Neural cell (in vitro differentiated cells): ENCODE data around the gene PAK5. TPM values are rescaled to one million over a fixed set of nuclear protein-coding genes. Genes with fewer than 3 reads are reported as not detected.

Experiments used
- H2AFZ ChIP-seq: fragments of 200-600, 300-800 bp; sonication (generic), shearing (Covaris generic); 2 replicates; pipeline ENCODE4 v1.6.0; 2014; ENCODE audit warnings: low read depth, mild to moderate bottlenecking, antibody characterized with exemption, low read length, moderate library complexity
- H3F3A ChIP-seq: fragments of 200-600 bp; shearing (Covaris generic); 2 replicates; pipeline ENCODE4 v1.6.1; 2016; ENCODE audit warnings: mild to moderate bottlenecking, moderate library complexity, mixed read lengths, antibody characterized with exemption, low read length; ENCODE audit not compliant: insufficient read depth, poor library complexity, severe bottlenecking
- H3K27ac ChIP-seq: fragments of 200-600, 300-800 bp; sonication (generic), shearing (Covaris generic); 2 replicates; pipeline ENCODE4 v1.5.1; 2014; ENCODE audit warnings: mild to moderate bottlenecking, low read length, moderate library complexity
- H3K27me3 ChIP-seq: fragments of 300-800, 200-600 bp; sonication (generic), shearing (Covaris generic); 2 replicates; pipeline ENCODE4 v1.6.0; 2014; ENCODE audit warnings: mild to moderate bottlenecking, low read depth, low read length, moderate library complexity; ENCODE audit not compliant: insufficient read depth
- H3K36me3 ChIP-seq: fragments of 300-800, 200-600 bp; sonication (generic), shearing (Covaris generic); 2 replicates; pipeline ENCODE4 v1.5.1; 2014; ENCODE audit warnings: mild to moderate bottlenecking, antibody characterized with exemption, low read length, moderate library complexity; ENCODE audit not compliant: insufficient read depth
- H3K4me2 ChIP-seq: fragments of 300-800, 200-600 bp; sonication (generic), shearing (Covaris generic); 2 replicates; pipeline ENCODE4 v1.6.0; 2014; ENCODE audit warnings: mild to moderate bottlenecking, low read length
- H3K4me3 ChIP-seq: fragments of 300-800, 200-600 bp; sonication (generic), shearing (Covaris generic); 2 replicates; pipeline ENCODE4 v1.5.1; 2014; ENCODE audit warnings: mild to moderate bottlenecking, low read length, moderate library complexity
- H3K79me2 ChIP-seq: fragments of 200-600 bp; shearing (Covaris generic); replicated peaks from 2 replicates; pipeline ENCODE4 v1.6.0; 2014; ENCODE audit warnings: mild to moderate bottlenecking, low read length, moderate library complexity; ENCODE audit not compliant: insufficient read depth
- H3K9ac ChIP-seq: fragments of 300-800, 200-600 bp; sonication (generic), shearing (Covaris generic); 2 replicates; pipeline ENCODE4 v1.6.1; 2016; ENCODE audit warnings: mild to moderate bottlenecking, low read length, mixed read lengths
- H3K9me2 ChIP-seq: fragments of 200-600 bp; shearing (Covaris generic); 2 replicates; pipeline ENCODE4 v1.6.1; 2016; ENCODE audit warnings: mild to moderate bottlenecking, low read length, mixed read lengths; ENCODE audit not compliant: insufficient read depth
- H3K9me3 ChIP-seq: fragments of 200-600, 300-800 bp; sonication (generic), shearing (Covaris generic); 2 replicates; pipeline ENCODE4 v1.6.1; 2016; ENCODE audit warnings: mild to moderate bottlenecking, mixed run types, low read length, moderate library complexity, mixed read lengths
- H4K20me1 ChIP-seq: fragments of 200-600 bp; shearing (Covaris generic); 2 replicates; pipeline ENCODE4 v1.6.1; 2016; ENCODE audit warnings: mild to moderate bottlenecking, mixed run types; ENCODE audit not compliant: insufficient read depth
- EP300 ChIP-seq: fragments of 450-650 bp; conservative IDR thresholded peaks from 2 replicates; pipeline ENCODE4 v1.6.1; 2014; ENCODE audit warnings: antibody characterized with exemption, mild to moderate bottlenecking, moderate library complexity; ENCODE audit not compliant: poor library complexity, severe bottlenecking
- EZH2 ChIP-seq: fragments of 200-600, 300-800 bp; shearing (Covaris generic), sonication (generic); IDR thresholded peaks from 2 replicates; pipeline ENCODE4 v1.6.1; 2014; ENCODE audit warnings: antibody characterized with exemption, low read length, borderline replicate concordance, mild to moderate bottlenecking; ENCODE audit not compliant: insufficient read depth, poor library complexity, severe bottlenecking
- MXI1 ChIP-seq: fragments of 450-650 bp; conservative IDR thresholded peaks from 2 replicates; pipeline ENCODE4 v1.6.1; 2014; ENCODE audit warnings: antibody characterized with exemption, mild to moderate bottlenecking; ENCODE audit not compliant: poor library complexity, severe bottlenecking
- POLR2AphosphoS5 ChIP-seq: IDR thresholded peaks from 2 replicates; pipeline ENCODE4 v1.6.1; 2012
- RAD21 ChIP-seq: fragments of 450-650 bp; conservative IDR thresholded peaks from 2 replicates; pipeline ENCODE4 v1.6.1; 2014; ENCODE audit warnings: antibody characterized with exemption, mild to moderate bottlenecking, moderate library complexity
- SMC3 ChIP-seq: fragments of 450-650 bp; conservative IDR thresholded peaks from 2 replicates; pipeline ENCODE4 v1.6.1; 2014; ENCODE audit warnings: antibody characterized with exemption, mild to moderate bottlenecking, moderate library complexity; ENCODE audit not compliant: poor library complexity
- TAF1 ChIP-seq: IDR thresholded peaks from 2 replicates; pipeline ENCODE4 v1.6.1; 2012; ENCODE audit warnings: low read depth
- polyA plus RNA-seq: library from polyadenylated mRNA; depleted of rRNA; stranded (reverse); fragments of >200 nt; gene quantifications from 2 replicates; pipeline ENCODE4 v1.2.3, GENCODE V29; 2014
- TF ChIP-seq, protein P1 (sequence below): IDR thresholded peaks from 2 replicates; pipeline ENCODE4 v1.6.1; 2012; ENCODE audit warnings: borderline replicate concordance
- TF ChIP-seq, protein P2 (sequence below): fragments of 450-650 bp; IDR thresholded peaks from 2 replicates; pipeline ENCODE4 v1.5.1; 2014; ENCODE audit warnings: antibody characterized with exemption, mild to moderate bottlenecking, moderate library complexity; ENCODE audit not compliant: poor library complexity, severe bottlenecking

Gene PAK5
- polyA plus RNA-seq, 1 donor from 2014 or later = 48.3 TPM

DNA sequence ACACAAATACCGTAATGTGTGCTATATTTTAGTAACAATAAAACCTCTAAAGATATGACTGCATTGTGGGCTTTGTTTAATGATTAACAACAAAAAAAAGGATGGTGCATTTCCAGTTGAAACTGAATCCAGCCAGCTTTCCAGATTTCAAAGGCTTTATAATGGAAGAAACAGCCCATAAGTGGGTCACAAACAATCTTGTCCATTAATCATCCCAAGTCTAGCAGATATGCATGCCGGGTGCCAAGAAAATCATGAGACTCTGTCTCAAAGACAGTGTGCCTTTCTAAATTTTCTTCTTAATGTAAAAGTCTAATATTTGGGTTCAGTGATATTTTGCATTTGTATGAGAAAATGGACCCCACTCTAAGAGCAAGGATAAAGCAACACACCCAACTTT, 345.1 kb downstream of the PAK5 start:
- TF ChIP-seq POLR2AphosphoS5 = no peak
- no peak for TF ChIP-seq SMC3
- TF ChIP-seq, protein P1, sequence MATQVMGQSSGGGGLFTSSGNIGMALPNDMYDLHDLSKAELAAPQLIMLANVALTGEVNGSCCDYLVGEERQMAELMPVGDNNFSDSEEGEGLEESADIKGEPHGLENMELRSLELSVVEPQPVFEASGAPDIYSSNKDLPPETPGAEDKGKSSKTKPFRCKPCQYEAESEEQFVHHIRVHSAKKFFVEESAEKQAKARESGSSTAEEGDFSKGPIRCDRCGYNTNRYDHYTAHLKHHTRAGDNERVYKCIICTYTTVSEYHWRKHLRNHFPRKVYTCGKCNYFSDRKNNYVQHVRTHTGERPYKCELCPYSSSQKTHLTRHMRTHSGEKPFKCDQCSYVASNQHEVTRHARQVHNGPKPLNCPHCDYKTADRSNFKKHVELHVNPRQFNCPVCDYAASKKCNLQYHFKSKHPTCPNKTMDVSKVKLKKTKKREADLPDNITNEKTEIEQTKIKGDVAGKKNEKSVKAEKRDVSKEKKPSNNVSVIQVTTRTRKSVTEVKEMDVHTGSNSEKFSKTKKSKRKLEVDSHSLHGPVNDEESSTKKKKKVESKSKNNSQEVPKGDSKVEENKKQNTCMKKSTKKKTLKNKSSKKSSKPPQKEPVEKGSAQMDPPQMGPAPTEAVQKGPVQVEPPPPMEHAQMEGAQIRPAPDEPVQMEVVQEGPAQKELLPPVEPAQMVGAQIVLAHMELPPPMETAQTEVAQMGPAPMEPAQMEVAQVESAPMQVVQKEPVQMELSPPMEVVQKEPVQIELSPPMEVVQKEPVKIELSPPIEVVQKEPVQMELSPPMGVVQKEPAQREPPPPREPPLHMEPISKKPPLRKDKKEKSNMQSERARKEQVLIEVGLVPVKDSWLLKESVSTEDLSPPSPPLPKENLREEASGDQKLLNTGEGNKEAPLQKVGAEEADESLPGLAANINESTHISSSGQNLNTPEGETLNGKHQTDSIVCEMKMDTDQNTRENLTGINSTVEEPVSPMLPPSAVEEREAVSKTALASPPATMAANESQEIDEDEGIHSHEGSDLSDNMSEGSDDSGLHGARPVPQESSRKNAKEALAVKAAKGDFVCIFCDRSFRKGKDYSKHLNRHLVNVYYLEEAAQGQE = no peak
- no peak for TF ChIP-seq EZH2
- TF ChIP-seq EP300 = no peak
- no peak for TF ChIP-seq RAD21
- no peak for TF ChIP-seq TAF1
- TF ChIP-seq, protein P2, sequence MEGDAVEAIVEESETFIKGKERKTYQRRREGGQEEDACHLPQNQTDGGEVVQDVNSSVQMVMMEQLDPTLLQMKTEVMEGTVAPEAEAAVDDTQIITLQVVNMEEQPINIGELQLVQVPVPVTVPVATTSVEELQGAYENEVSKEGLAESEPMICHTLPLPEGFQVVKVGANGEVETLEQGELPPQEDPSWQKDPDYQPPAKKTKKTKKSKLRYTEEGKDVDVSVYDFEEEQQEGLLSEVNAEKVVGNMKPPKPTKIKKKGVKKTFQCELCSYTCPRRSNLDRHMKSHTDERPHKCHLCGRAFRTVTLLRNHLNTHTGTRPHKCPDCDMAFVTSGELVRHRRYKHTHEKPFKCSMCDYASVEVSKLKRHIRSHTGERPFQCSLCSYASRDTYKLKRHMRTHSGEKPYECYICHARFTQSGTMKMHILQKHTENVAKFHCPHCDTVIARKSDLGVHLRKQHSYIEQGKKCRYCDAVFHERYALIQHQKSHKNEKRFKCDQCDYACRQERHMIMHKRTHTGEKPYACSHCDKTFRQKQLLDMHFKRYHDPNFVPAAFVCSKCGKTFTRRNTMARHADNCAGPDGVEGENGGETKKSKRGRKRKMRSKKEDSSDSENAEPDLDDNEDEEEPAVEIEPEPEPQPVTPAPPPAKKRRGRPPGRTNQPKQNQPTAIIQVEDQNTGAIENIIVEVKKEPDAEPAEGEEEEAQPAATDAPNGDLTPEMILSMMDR = no peak
- TF ChIP-seq MXI1 = no peak
- H3K27ac ChIP-seq = no peak overlapping the region
- no peak overlapping the region for H2AFZ ChIP-seq
- H3K4me2 ChIP-seq = no peak overlapping the region
- H3K9ac ChIP-seq = no peak overlapping the region
- H4K20me1 ChIP-seq = no peaks in the 10 kb centered on the region
- no peaks in the 10 kb centered on the region for H3K27me3 ChIP-seq
- H3K36me3 ChIP-seq = no peaks in the 10 kb centered on the region
- no peaks in the 10 kb centered on the region for H3K79me2 ChIP-seq
- H3F3A ChIP-seq = no peaks in the 10 kb centered on the region
- H3K9me2 ChIP-seq = no peaks in the 10 kb centered on the region
- H3K9me3 ChIP-seq = no peaks in the 10 kb centered on the region
- H3K4me3 ChIP-seq = no peak overlapping the region

DNA sequence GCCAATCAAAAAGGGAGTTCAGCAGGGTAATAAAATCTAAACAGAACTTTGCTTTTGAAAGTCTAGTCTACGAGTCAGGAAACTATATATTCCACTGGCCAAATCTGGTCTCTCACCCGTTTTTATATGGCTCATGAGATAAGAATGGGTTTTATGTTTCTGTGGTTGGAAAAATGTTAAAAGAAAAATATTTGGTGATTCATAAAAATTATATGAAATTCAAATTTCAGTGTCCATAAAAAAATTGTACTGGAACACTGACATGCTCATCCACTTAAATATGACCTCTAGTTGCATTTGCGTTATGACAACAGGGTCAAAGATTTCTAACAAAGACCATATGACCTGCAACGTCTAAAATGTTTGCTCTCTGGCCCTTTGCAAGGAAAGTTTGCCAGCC, 346.8 kb downstream of the PAK5 start:
- Histone ChIP-seq H3K4me2 (no peak overlapping the region), H4K20me1 (no peaks in the 10 kb centered on the region), H2AFZ (no peak overlapping the region), H3K27me3 (no peaks in the 10 kb centered on the region), H3K4me3 (no peak overlapping the region), H3K79me2 (no peaks in the 10 kb centered on the region), H3K36me3 (no peaks in the 10 kb centered on the region), H3K9me2 (no peaks in the 10 kb centered on the region), H3K27ac (peak overlapping the region; percentile 88), H3F3A (no peaks in the 10 kb centered on the region), H3K9ac (peak overlapping the region; percentile 30), H3K9me3 (no peaks in the 10 kb centered on the region)
- no peak for TF ChIP-seq SMC3
- TF ChIP-seq EP300 = no peak
- no peak for TF ChIP-seq RAD21
- TF ChIP-seq TAF1 = no peak
- TF ChIP-seq, protein P2 = no peak
- TF ChIP-seq, protein P1 = no peak
- TF ChIP-seq MXI1 = no peak
- TF ChIP-seq POLR2AphosphoS5 = no peak
- TF ChIP-seq EZH2 = no peak
